Loucy (cell line): Measurements from ENCODE around the gene SLC6A14.

Source experiments
- H2AFZ ChIP-seq: fragments of 200-600 bp; sonication (generic); 2 replicates; pipeline ENCODE4 v1.6.0; 2016; ENCODE audit warnings: antibody characterized with exemption, mild to moderate bottlenecking, low read length, moderate library complexity
- H3F3A ChIP-seq: fragments of 200-600 bp; 2 replicates; pipeline ENCODE4 v1.6.0; 2016; ENCODE audit warnings: antibody characterized with exemption, low read depth, mild to moderate bottlenecking
- H3K27me3 ChIP-seq: fragments of 200-600 bp; sonication (generic); 2 replicates; pipeline ENCODE4 v1.6.1; 2014; ENCODE audit warnings: low read length, mild to moderate bottlenecking; ENCODE audit not compliant: insufficient read depth, poor library complexity, severe bottlenecking
- H3K36me3 ChIP-seq: fragments of 200-600 bp; sonication (generic); 2 replicates; pipeline ENCODE4 v1.6.1; 2016; ENCODE audit warnings: low read length; ENCODE audit not compliant: insufficient read depth
- H3K4me1 ChIP-seq: fragments of 200-600 bp; sonication (generic); 2 replicates; pipeline ENCODE4 v1.5.1; 2014; ENCODE audit warnings: low read length, mild to moderate bottlenecking; ENCODE audit not compliant: insufficient read depth, poor library complexity, severe bottlenecking
- H3K4me2 ChIP-seq: fragments of 200-600 bp; sonication (generic); 2 replicates; pipeline ENCODE4 v1.6.0; 2014; ENCODE audit warnings: antibody characterized with exemption, low read length, low read depth, mild to moderate bottlenecking; ENCODE audit not compliant: poor library complexity, severe bottlenecking
- H3K4me3 ChIP-seq: fragments of 200-600 bp; sonication (generic); 2 replicates; pipeline ENCODE4 v1.5.1; 2014; ENCODE audit warnings: low read length, mild to moderate bottlenecking, mixed read lengths; ENCODE audit not compliant: poor library complexity, severe bottlenecking
- H3K79me2 ChIP-seq: fragments of 200-600 bp; sonication (generic); 2 replicates; pipeline ENCODE4 v1.6.1; 2014; ENCODE audit warnings: low read length; ENCODE audit not compliant: insufficient read depth
- H3K9ac ChIP-seq: fragments of 200-600 bp; sonication (generic); 2 replicates; pipeline ENCODE4 v1.6.0; 2014; ENCODE audit warnings: mild to moderate bottlenecking, low read depth, low read length, moderate library complexity; ENCODE audit not compliant: poor library complexity, severe bottlenecking
- H3K9me2 ChIP-seq: fragments of 200-600 bp; sonication (generic); replicated peaks from 2 replicates; pipeline ENCODE4 v1.6.1; 2016; ENCODE audit warnings: low read depth, low read length, mixed read lengths
- H3K9me3 ChIP-seq: fragments of 200-600 bp; sonication (generic); 2 replicates; pipeline ENCODE4 v1.6.1; 2014; ENCODE audit warnings: mild to moderate bottlenecking, antibody characterized with exemption, low read length, low read depth; ENCODE audit not compliant: insufficient read depth
- H4K20me1 ChIP-seq: fragments of 200-600 bp; sonication (generic); 2 replicates; pipeline ENCODE4 v1.6.0; 2014; ENCODE audit warnings: antibody characterized with exemption, low read length, mild to moderate bottlenecking; ENCODE audit not compliant: insufficient read depth, poor library complexity, severe bottlenecking
- EZH2phosphoT487 ChIP-seq: fragments of 200-600 bp; IDR thresholded peaks from 2 replicates; pipeline ENCODE4 v1.6.1; 2018; ENCODE audit warnings: antibody characterized with exemption, mild to moderate bottlenecking, moderate library complexity, borderline replicate concordance
- TF ChIP-seq, protein P1 (sequence below): fragments of 200-600 bp; sonication (generic); conservative IDR thresholded peaks from 2 replicates; pipeline ENCODE4 v1.5.1; 2014; ENCODE audit warnings: mild to moderate bottlenecking, antibody characterized with exemption, low read length

SLC6A14 gene

DNA sequence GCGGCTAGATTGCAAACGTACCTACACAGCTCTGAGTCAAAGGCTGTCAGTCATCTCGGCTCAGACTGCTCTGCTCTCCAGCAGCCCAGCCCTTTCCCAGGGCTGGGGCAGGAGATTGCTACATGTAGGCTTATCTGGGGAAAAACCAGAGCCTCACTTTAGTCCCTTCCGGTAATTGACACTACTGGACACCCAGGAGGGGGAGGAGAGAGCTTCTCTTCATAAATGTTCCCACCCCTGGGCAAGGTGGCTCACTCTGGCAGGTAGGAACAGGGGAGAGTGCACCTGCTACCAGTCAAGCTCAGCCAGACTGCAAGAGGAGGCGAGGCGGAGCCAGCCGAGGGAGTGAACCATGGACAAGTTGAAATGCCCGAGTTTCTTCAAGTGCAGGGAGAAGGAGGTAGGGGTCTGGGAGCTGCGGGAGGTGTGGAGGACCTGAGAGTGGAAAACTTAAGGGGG is at the start of gene SLC6A14:
TSS of gene SLC6A14 (plus strand) at position 249 of the 459 bp plus-strand sequence. CDS start at position 353, 104 bp downstream.
- TF ChIP-seq, protein P1, sequence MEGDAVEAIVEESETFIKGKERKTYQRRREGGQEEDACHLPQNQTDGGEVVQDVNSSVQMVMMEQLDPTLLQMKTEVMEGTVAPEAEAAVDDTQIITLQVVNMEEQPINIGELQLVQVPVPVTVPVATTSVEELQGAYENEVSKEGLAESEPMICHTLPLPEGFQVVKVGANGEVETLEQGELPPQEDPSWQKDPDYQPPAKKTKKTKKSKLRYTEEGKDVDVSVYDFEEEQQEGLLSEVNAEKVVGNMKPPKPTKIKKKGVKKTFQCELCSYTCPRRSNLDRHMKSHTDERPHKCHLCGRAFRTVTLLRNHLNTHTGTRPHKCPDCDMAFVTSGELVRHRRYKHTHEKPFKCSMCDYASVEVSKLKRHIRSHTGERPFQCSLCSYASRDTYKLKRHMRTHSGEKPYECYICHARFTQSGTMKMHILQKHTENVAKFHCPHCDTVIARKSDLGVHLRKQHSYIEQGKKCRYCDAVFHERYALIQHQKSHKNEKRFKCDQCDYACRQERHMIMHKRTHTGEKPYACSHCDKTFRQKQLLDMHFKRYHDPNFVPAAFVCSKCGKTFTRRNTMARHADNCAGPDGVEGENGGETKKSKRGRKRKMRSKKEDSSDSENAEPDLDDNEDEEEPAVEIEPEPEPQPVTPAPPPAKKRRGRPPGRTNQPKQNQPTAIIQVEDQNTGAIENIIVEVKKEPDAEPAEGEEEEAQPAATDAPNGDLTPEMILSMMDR = no peak
- no peak for TF ChIP-seq EZH2phosphoT487
- no peak within 1 kb of the TSS for H3K9ac ChIP-seq
- no peak within 1 kb of the TSS for H3K4me2 ChIP-seq
- no peak within 1 kb of the TSS for H2AFZ ChIP-seq
- no peaks in the 10 kb centered on the region for H3K36me3 ChIP-seq
- H3K9me2 ChIP-seq = no peaks in the 10 kb centered on the region
- no peaks in the 10 kb centered on the region for H4K20me1 ChIP-seq
- no peaks in the 10 kb centered on the region for H3K9me3 ChIP-seq
- H3K4me3 ChIP-seq = no peak within 1 kb of the TSS
- no peaks in the 10 kb centered on the region for H3K79me2 ChIP-seq
- H3F3A ChIP-seq = no peaks in the 10 kb centered on the region
- H3K4me1 ChIP-seq = no peaks in the 10 kb centered on the region
- H3K27me3 ChIP-seq = no peaks in the 10 kb centered on the region

GRCh38 chrX:116395752-116396151 is 40.7 kb upstream of the SLC6A14 start:
- Histone ChIP-seq H3K27me3 (no peaks in the 10 kb centered on the region), H4K20me1 (no peaks in the 10 kb centered on the region), H3K9me3 (no peaks in the 10 kb centered on the region), H3K4me2 (no peak overlapping the region), H3K36me3 (no peaks in the 10 kb centered on the region), H3K79me2 (no peaks in the 10 kb centered on the region), H3K4me3 (no peak overlapping the region), H3K9me2 (no peaks in the 10 kb centered on the region), H3K4me1 (no peaks in the 10 kb centered on the region), H3F3A (no peaks in the 10 kb centered on the region), H2AFZ (no peak overlapping the region), H3K9ac (no peak overlapping the region)
- TF ChIP-seq, protein P1 = no peak
- no peak for TF ChIP-seq EZH2phosphoT487

- Histone ChIP-seq H3F3A (no peaks in the 10 kb centered on the region), H2AFZ (no peak overlapping the region), H3K9me2 (no peaks in the 10 kb centered on the region), H3K4me1 (no peaks in the 10 kb centered on the region), H3K4me3 (no peak overlapping the region), H3K79me2 (no peaks in the 10 kb centered on the region), H3K9ac (no peak overlapping the region), H3K9me3 (no peaks in the 10 kb centered on the region), H4K20me1 (no peaks in the 10 kb centered on the region), H3K27me3 (no peaks in the 10 kb centered on the region), H3K4me2 (no peak overlapping the region), H3K36me3 (no peaks in the 10 kb centered on the region)
- TF ChIP-seq, protein P1 = no peak
- TF ChIP-seq EZH2phosphoT487 = no peak
Observed at GRCh38 chrX:116399681-116400080, 36.7 kb upstream of the SLC6A14 start.
